ENCODE data around the gene ENPP4.
"Not testable (repeated sequence)": the region's sequence is repeated elsewhere in the genome, so short reads cannot be mapped to it uniquely, and the experiment has no call there.

Gene ENPP4

DNA sequence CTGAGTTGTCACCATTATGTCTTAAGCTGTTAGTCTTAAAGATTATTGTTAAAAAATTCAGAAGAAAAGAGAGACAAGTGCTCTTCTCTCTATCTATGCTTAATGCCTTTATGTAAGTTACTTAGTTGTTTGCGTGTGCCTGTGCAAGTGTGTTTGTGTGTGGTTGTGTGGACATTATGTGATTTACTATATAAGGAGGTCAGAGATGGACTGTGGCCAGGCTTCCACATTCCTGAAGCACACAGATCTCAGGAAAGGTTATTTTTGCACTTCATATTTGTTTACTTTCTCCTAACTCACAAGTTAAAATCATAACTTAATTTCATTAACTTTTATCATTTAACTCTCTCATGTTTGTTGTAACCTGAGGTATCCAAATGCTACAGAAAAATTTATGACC is 14.5 kb downstream of the ENPP4 start:
- TF ChIP-seq, protein P1, sequence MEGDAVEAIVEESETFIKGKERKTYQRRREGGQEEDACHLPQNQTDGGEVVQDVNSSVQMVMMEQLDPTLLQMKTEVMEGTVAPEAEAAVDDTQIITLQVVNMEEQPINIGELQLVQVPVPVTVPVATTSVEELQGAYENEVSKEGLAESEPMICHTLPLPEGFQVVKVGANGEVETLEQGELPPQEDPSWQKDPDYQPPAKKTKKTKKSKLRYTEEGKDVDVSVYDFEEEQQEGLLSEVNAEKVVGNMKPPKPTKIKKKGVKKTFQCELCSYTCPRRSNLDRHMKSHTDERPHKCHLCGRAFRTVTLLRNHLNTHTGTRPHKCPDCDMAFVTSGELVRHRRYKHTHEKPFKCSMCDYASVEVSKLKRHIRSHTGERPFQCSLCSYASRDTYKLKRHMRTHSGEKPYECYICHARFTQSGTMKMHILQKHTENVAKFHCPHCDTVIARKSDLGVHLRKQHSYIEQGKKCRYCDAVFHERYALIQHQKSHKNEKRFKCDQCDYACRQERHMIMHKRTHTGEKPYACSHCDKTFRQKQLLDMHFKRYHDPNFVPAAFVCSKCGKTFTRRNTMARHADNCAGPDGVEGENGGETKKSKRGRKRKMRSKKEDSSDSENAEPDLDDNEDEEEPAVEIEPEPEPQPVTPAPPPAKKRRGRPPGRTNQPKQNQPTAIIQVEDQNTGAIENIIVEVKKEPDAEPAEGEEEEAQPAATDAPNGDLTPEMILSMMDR (IDR thresholded peaks at IDR 0.05; ENCODE audit: low read depth, low read length): no peak
- TF ChIP-seq MAX (IDR thresholded peaks at IDR 0.05; ENCODE audit: low read depth, low read length) (no peak), MYC (IDR thresholded peaks at IDR 0.05; ENCODE audit: low read depth, low read length) (no peak), POLR2A (IDR thresholded peaks at IDR 0.05; ENCODE audit: extremely low read depth, insufficient read length) (no peak)
- H3K4me3 ChIP-seq (ENCODE audit: low read depth, low read length): no peak overlapping the region
- no peak for DNase-seq (ENCODE audit: low read depth)

- not testable (repeated sequence) for DNase-seq (ENCODE audit: low read depth); H3K4me3 ChIP-seq (ENCODE audit: low read depth, low read length)
Observed at GRCh38 chr6:46149066-46149465, 19.3 kb downstream of the ENPP4 start.

GRCh38 chr6:46156701-46157100 is 26.9 kb downstream of the ENPP4 start:
- no peak overlapping the region for H3K4me3 ChIP-seq (ENCODE audit: low read depth, low read length)
- DNase-seq (ENCODE audit: low read depth): no peak
- no peak for TF ChIP-seq POLR2A (IDR thresholded peaks at IDR 0.05; ENCODE audit: extremely low read depth, insufficient read length)
- TF ChIP-seq, protein P1 (IDR thresholded peaks at IDR 0.05; ENCODE audit: low read depth, low read length): no peak
- TF ChIP-seq MYC (IDR thresholded peaks at IDR 0.05; ENCODE audit: low read depth, low read length): no peak
- TF ChIP-seq MAX (IDR thresholded peaks at IDR 0.05; ENCODE audit: low read depth, low read length): no peak

GRCh38 chr6:46159229-46159628 is 29.4 kb downstream of the ENPP4 start:
- TF ChIP-seq MYC (IDR thresholded peaks at IDR 0.05; ENCODE audit: low read depth, low read length): no peak
- TF ChIP-seq MAX (IDR thresholded peaks at IDR 0.05; ENCODE audit: low read depth, low read length): no peak
- H3K4me3 ChIP-seq (ENCODE audit: low read depth, low read length): no peak overlapping the region
- DNase-seq (ENCODE audit: low read depth): no peak

- DNase-seq (ENCODE audit: low read depth): no peak
- H3K4me3 ChIP-seq (ENCODE audit: low read depth, low read length): no peak overlapping the region
- no peak for TF ChIP-seq MYC (IDR thresholded peaks at IDR 0.05; ENCODE audit: low read depth, low read length)
- no peak for TF ChIP-seq POLR2A (IDR thresholded peaks at IDR 0.05; ENCODE audit: extremely low read depth, insufficient read length)
- TF ChIP-seq, protein P1 (IDR thresholded peaks at IDR 0.05; ENCODE audit: low read depth, low read length): no peak
- TF ChIP-seq MAX (IDR thresholded peaks at IDR 0.05; ENCODE audit: low read depth, low read length): no peak
Observed at GRCh38 chr6:46160102-46160501, 30.3 kb downstream of the ENPP4 start.

- no peak for TF ChIP-seq MAX (IDR thresholded peaks at IDR 0.05; ENCODE audit: low read depth, low read length)
- no peak for DNase-seq (ENCODE audit: low read depth)
- no peak within 1 kb of the TSS for H3K4me3 ChIP-seq (ENCODE audit: low read depth, low read length)
Observed at GRCh38 chr6:46170357-46171289, 40.8 kb downstream of the ENPP4 start, which contains the start of gene ENPP5. Gene ENPP5, minus strand, starts transcription at chr6:46170980. Its CDS starts 2,718 bp downstream, at chr6:46168262.

GRCh38 chr6:46172176-46172575 is 42.4 kb downstream of the ENPP4 start:
- H3K4me3 ChIP-seq (ENCODE audit: low read depth, low read length): no peak overlapping the region
- no peak for TF ChIP-seq POLR2A (IDR thresholded peaks at IDR 0.05; ENCODE audit: extremely low read depth, insufficient read length)
- no peak for TF ChIP-seq MAX (IDR thresholded peaks at IDR 0.05; ENCODE audit: low read depth, low read length)
- TF ChIP-seq, protein P1 (IDR thresholded peaks at IDR 0.05; ENCODE audit: low read depth, low read length): no peak
- TF ChIP-seq MYC (IDR thresholded peaks at IDR 0.05; ENCODE audit: low read depth, low read length): no peak
- DNase-seq (ENCODE audit: low read depth): no peak

All from NB4 (cell line).